Mesenchymal stem cell (in vitro differentiated cells and primary cell): ENCODE data around the gene OPCML.

Experiments
- DNase-seq: peaks from one replicate; pipeline ENCODE4 v3.0.0-alpha.2; 2013
- H2AFZ ChIP-seq: one replicate; pipeline ENCODE4 v1.6.1; 2013; ENCODE audit warnings: low read depth, mild to moderate bottlenecking, control low read depth, inconsistent platforms, low read length, moderate library complexity
- H2AK5ac ChIP-seq: 2 replicates; pipeline ENCODE4 v1.6.1; 2013; ENCODE audit warnings: low read length, moderate library complexity, mild to moderate bottlenecking, inconsistent platforms; ENCODE audit not compliant: severe bottlenecking
- H2BK120ac ChIP-seq: one replicate; pipeline ENCODE4 v1.6.1; 2013; ENCODE audit warnings: low read depth, mild to moderate bottlenecking, inconsistent platforms, low read length, moderate library complexity
- H2BK12ac ChIP-seq, 2 experiments: one replicate each; pipeline ENCODE4 v1.6.1; 2013; ENCODE audit warnings: inconsistent platforms in 2 of 2, low read length in 2 of 2, mild to moderate bottlenecking in 2 of 2, moderate library complexity in 2 of 2, control low read depth in 1 of 2
- H2BK15ac ChIP-seq: one replicate; pipeline ENCODE4 v1.6.1; 2013; ENCODE audit warnings: mild to moderate bottlenecking, low read depth, inconsistent platforms; ENCODE audit not compliant: poor library complexity, severe bottlenecking
- H2BK5ac ChIP-seq: 2 replicates; pipeline ENCODE4 v1.6.1; 2013; ENCODE audit warnings: low read depth, mild to moderate bottlenecking, low read length, control low read depth, inconsistent platforms; ENCODE audit not compliant: poor library complexity, severe bottlenecking
- H3K14ac ChIP-seq, 2 experiments: one replicate each; pipeline ENCODE4 v1.6.1; 2013; ENCODE audit warnings: inconsistent platforms in 2 of 2, low read length in 2 of 2, control low read depth in 1 of 2, mild to moderate bottlenecking in 1 of 2, moderate library complexity in 1 of 2
- H3K18ac ChIP-seq, 2 experiments: one replicate each; pipeline ENCODE4 v1.6.1; 2013; ENCODE audit warnings: inconsistent platforms in 2 of 2, low read length in 2 of 2, control low read depth in 1 of 2, low read depth in 1 of 2, mild to moderate bottlenecking in 1 of 2
- H3K23ac ChIP-seq, 2 experiments: one replicate each; pipeline ENCODE4 v1.6.1; 2013; ENCODE audit warnings: inconsistent platforms in 2 of 2, low read length in 2 of 2, mild to moderate bottlenecking in 2 of 2, moderate library complexity in 2 of 2, control low read depth in 1 of 2
- H3K27ac ChIP-seq: 2 replicates; pipeline ENCODE4 v1.5.1; 2013; ENCODE audit warnings: mild to moderate bottlenecking, moderate library complexity, low read length, control low read depth, inconsistent platforms; ENCODE audit not compliant: poor library complexity, severe bottlenecking
- H3K27me3 ChIP-seq, 2 experiments: 2 replicates each; pipeline versions ENCODE4 v1.6.1 to v1.7.0; 2013; ENCODE audit warnings: low read length in 2 of 2, mild to moderate bottlenecking in 2 of 2, moderate library complexity in 2 of 2, control low read depth in 1 of 2, inconsistent platforms in 1 of 2; ENCODE audit not compliant: control insufficient read depth in 1 of 2, insufficient read depth in 1 of 2
- H3K36me3 ChIP-seq, 2 experiments: 2 replicates each; pipeline versions ENCODE4 v1.6.1 to v1.7.0; 2013; ENCODE audit warnings: low read length in 2 of 2, control low read depth in 1 of 2, inconsistent platforms in 1 of 2, low read depth in 1 of 2, mild to moderate bottlenecking in 1 of 2; ENCODE audit not compliant: insufficient read depth in 2 of 2, control insufficient read depth in 1 of 2
- H3K4ac ChIP-seq, 2 experiments: one replicate each; pipeline ENCODE4 v1.6.1; 2013; ENCODE audit warnings: inconsistent platforms in 2 of 2, low read length in 2 of 2, mild to moderate bottlenecking in 2 of 2, moderate library complexity in 2 of 2, control low read depth in 1 of 2, low read depth in 1 of 2
- H3K4me1 ChIP-seq: 2 replicates; pipeline ENCODE4 v1.6.1; 2013; ENCODE audit warnings: low read depth, low read length, control low read depth; ENCODE audit not compliant: control insufficient read depth, insufficient read depth
- H3K4me2 ChIP-seq: 2 replicates; pipeline ENCODE4 v1.6.1; 2013; ENCODE audit warnings: low read length, mild to moderate bottlenecking, inconsistent platforms; ENCODE audit not compliant: poor library complexity, severe bottlenecking
- H3K4me3 ChIP-seq, 2 experiments: 2 replicates each; pipeline versions ENCODE4 v1.5.1 to v1.7.0; 2013; ENCODE audit warnings: low read length in 2 of 2, mild to moderate bottlenecking in 2 of 2, control low read depth in 1 of 2, low read depth in 1 of 2; ENCODE audit not compliant: insufficient read depth in 1 of 2
- H3K79me1 ChIP-seq: replicated peaks from 2 replicates; pipeline ENCODE4 v1.6.1; 2013; ENCODE audit warnings: mild to moderate bottlenecking, control low read depth, low read length, inconsistent platforms; ENCODE audit not compliant: poor library complexity, severe bottlenecking
- H3K9ac ChIP-seq: 2 replicates; pipeline ENCODE4 v1.7.0; 2013; ENCODE audit warnings: mild to moderate bottlenecking, low read length, moderate library complexity
- H3K9me3 ChIP-seq: 2 replicates; pipeline ENCODE4 v1.7.0; 2013; ENCODE audit warnings: mild to moderate bottlenecking, low read length; ENCODE audit not compliant: control insufficient read depth
- H4K8ac ChIP-seq: one replicate; pipeline ENCODE4 v1.6.1; 2013; ENCODE audit warnings: inconsistent platforms, mild to moderate bottlenecking, low read length, moderate library complexity
- H4K91ac ChIP-seq: one replicate; pipeline ENCODE4 v1.6.1; 2013; ENCODE audit warnings: mild to moderate bottlenecking, low read length, inconsistent platforms
- WGBS: methylation state at CpG from one replicate; pipeline ENCODE4 v1.1.7; 2013; ENCODE audit warnings: mixed read lengths; 5-methylcytosine and 5-hydroxymethylcytosine counted together

The OPCML gene

GRCh38 chr11:133403900-133404299 lies 128.4 kb downstream of the OPCML start:
- no peak overlapping the region for H3K14ac ChIP-seq
- H4K8ac ChIP-seq, result no peak overlapping the region
- H2BK120ac ChIP-seq, result no peak overlapping the region
- H3K4ac ChIP-seq, result no peak overlapping the region
- H3K23ac ChIP-seq, result no peak overlapping the region
- no peak overlapping the region for H3K18ac ChIP-seq
- H3K27me3 ChIP-seq, result no peaks in the 10 kb centered on the region
- H3K4me3 ChIP-seq, result no peak overlapping the region
- no peak overlapping the region for H2BK5ac ChIP-seq
- WGBS, result 77% methylated on average over 6 of the region's 6 CpGs
- no peak overlapping the region for H3K4me2 ChIP-seq
- H2BK12ac ChIP-seq, result no peak overlapping the region
- H2BK15ac ChIP-seq, result no peak overlapping the region
- H3K9me3 ChIP-seq, result no peaks in the 10 kb centered on the region
- H2AFZ ChIP-seq, result no peak overlapping the region
- H3K4me1 ChIP-seq, result no peaks in the 10 kb centered on the region
- H3K36me3 ChIP-seq, result no peaks in the 10 kb centered on the region
- no peak overlapping the region for H2AK5ac ChIP-seq
- no peak overlapping the region for H3K27ac ChIP-seq
- H3K9ac ChIP-seq, result no peak overlapping the region
- H4K91ac ChIP-seq, result no peak overlapping the region
- H3K79me1 ChIP-seq, result no peaks in the 10 kb centered on the region
- DNase-seq, result no peak

GRCh38 chr11:133402551-133402950 lies 129.8 kb downstream of the OPCML start:
- Histone ChIP-seq H2BK15ac (no peak overlapping the region), H2AK5ac (no peak overlapping the region), H3K9ac (no peak overlapping the region), H3K23ac (no peak overlapping the region), H4K8ac (no peak overlapping the region), H3K4ac (no peak overlapping the region), H3K4me3 (no peak overlapping the region), H2BK5ac (no peak overlapping the region), H3K14ac (no peak overlapping the region), H4K91ac (no peak overlapping the region), H2AFZ (no peak overlapping the region), H3K27ac (no peak overlapping the region), H3K9me3 (no peaks in the 10 kb centered on the region), H3K27me3 (no peaks in the 10 kb centered on the region), H3K4me1 (no peaks in the 10 kb centered on the region), H2BK120ac (no peak overlapping the region), H3K18ac (no peak overlapping the region), H3K36me3 (no peaks in the 10 kb centered on the region), H3K4me2 (no peak overlapping the region), H2BK12ac (no peak overlapping the region), H3K79me1 (no peaks in the 10 kb centered on the region)
- WGBS, result 71% methylated on average over 4 of the region's 4 CpGs
- DNase-seq, result no peak

- no peak overlapping the region for H3K18ac ChIP-seq
- H3K27ac ChIP-seq, result no peak overlapping the region
- no peak for DNase-seq
- H3K36me3 ChIP-seq, result no peaks in the 10 kb centered on the region
- no peak overlapping the region for H2AK5ac ChIP-seq
- no peaks in the 10 kb centered on the region for H3K79me1 ChIP-seq
- no peaks in the 10 kb centered on the region for H3K4me1 ChIP-seq
- no peak overlapping the region for H2AFZ ChIP-seq
- no peaks in the 10 kb centered on the region for H3K9me3 ChIP-seq
- no peak overlapping the region for H3K4ac ChIP-seq
- H2BK15ac ChIP-seq, result no peak overlapping the region
- no peak overlapping the region for H2BK12ac ChIP-seq
- WGBS, result 79% methylated on average over 4 of the region's 7 CpGs
- H2BK5ac ChIP-seq, result no peak overlapping the region
- H3K4me3 ChIP-seq, result no peak overlapping the region
- no peak overlapping the region for H2BK120ac ChIP-seq
- no peak overlapping the region for H3K4me2 ChIP-seq
- no peak overlapping the region for H4K8ac ChIP-seq
- H3K9ac ChIP-seq, result no peak overlapping the region
- H4K91ac ChIP-seq, result no peak overlapping the region
- H3K27me3 ChIP-seq, result no peaks in the 10 kb centered on the region
- H3K14ac ChIP-seq, result no peak overlapping the region
- H3K23ac ChIP-seq, result no peak overlapping the region
Measured at GRCh38 chr11:133399855-133400625, 132.3 kb downstream of the OPCML start.

- H2AFZ ChIP-seq, result no peak overlapping the region
- H3K9ac ChIP-seq, result no peak overlapping the region
- H3K4ac ChIP-seq, result no peak overlapping the region
- WGBS, result 73% methylated on average over 2 of the region's 2 CpGs
- no peak overlapping the region for H2BK5ac ChIP-seq
- no peak overlapping the region for H3K18ac ChIP-seq
- H3K4me1 ChIP-seq, result no peaks in the 10 kb centered on the region
- H3K79me1 ChIP-seq, result no peaks in the 10 kb centered on the region
- no peak overlapping the region for H2BK12ac ChIP-seq
- no peak overlapping the region for H3K27ac ChIP-seq
- no peak overlapping the region for H3K4me3 ChIP-seq
- no peak overlapping the region for H3K4me2 ChIP-seq
- no peak overlapping the region for H3K14ac ChIP-seq
- no peaks in the 10 kb centered on the region for H3K36me3 ChIP-seq
- no peak overlapping the region for H2BK15ac ChIP-seq
- no peak overlapping the region for H2AK5ac ChIP-seq
- H4K91ac ChIP-seq, result no peak overlapping the region
- H3K9me3 ChIP-seq, result no peaks in the 10 kb centered on the region
- H3K27me3 ChIP-seq, result no peaks in the 10 kb centered on the region
- no peak overlapping the region for H4K8ac ChIP-seq
- H2BK120ac ChIP-seq, result no peak overlapping the region
- DNase-seq, result no peak
- no peak overlapping the region for H3K23ac ChIP-seq
Measured at GRCh38 chr11:133399294-133399693, 133.0 kb downstream of the OPCML start.
